ENCODE measurements around the gene ADPGK. TPM values are rescaled to one million over a fixed set of nuclear protein-coding genes. Genes with fewer than 3 reads are reported as not detected.

Gene ADPGK
- total RNA-seq, 2 experiments from 2014 or later = 63.7 to 65.1 TPM

DNA sequence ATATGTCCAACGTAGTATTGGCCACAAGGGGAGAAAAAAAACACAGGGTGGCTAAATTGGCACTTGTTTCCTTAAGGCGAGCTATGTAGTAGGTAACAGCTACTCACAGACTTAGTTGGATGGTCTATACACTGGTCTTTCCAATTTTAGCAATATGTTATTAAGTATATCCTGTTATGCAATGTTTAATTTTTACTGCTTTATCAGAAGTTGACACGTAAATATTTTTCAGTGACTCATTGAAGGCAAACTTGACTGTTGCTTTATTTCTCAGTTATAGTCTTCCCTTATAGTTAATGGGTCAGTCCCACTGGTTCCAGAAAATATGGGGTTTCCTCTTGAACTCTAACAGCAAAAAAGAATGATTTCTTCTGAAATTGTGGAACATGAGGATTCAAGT is 46.5 kb downstream of the ADPGK start:
- ATAC-seq (no peak), DNase-seq (no peak)
- Mint-ChIP-seq H3K27ac (no peak overlapping the region), H3K9me3 (no peaks in the 10 kb centered on the region), H3K4me3 (no peak overlapping the region), H3K36me3 (ENCODE audit: low read depth) (peaks cover 45% of the 10 kb centered on the region), H3K4me1 (ENCODE audit: low read depth) (peaks cover 21% of the 10 kb centered on the region), H3K27me3 (no peaks in the 10 kb centered on the region)
- ChIA-PET CTCF (interaction anchor here (7.4 kb wide), 1 partner anchor 14 kb away, joined by 69 read pairs; no protein-coding TSS in a partner anchor), POLR2A (no interaction called here)
- TF ChIP-seq CTCF (IDR thresholded peaks at IDR 0.05) = no peak
- intact Hi-C loops (cut with micrococcal nuclease) = no loop called here

GRCh38 chr15:72735111-72735510 is 48.4 kb downstream of the ADPGK start:
- DNase-seq (no peak), ATAC-seq (no peak)
- no peak overlapping the region for H3K4me3 Mint-ChIP-seq
- ChIA-PET POLR2A (no interaction called here), CTCF (interaction anchor here (7.4 kb wide), 1 partner anchor 12 kb away, joined by 69 read pairs; no protein-coding TSS in a partner anchor)
- H3K27ac Mint-ChIP-seq = no peak overlapping the region
- no peaks in the 10 kb centered on the region for H3K27me3 Mint-ChIP-seq
- intact Hi-C loops (cut with micrococcal nuclease) = no loop called here
- peaks cover 12% of the 10 kb centered on the region for H3K4me1 Mint-ChIP-seq (ENCODE audit: low read depth)
- TF ChIP-seq CTCF (IDR thresholded peaks at IDR 0.05) = no peak
- peaks cover 40% of the 10 kb centered on the region for H3K36me3 Mint-ChIP-seq (ENCODE audit: low read depth)
- H3K9me3 Mint-ChIP-seq = no peaks in the 10 kb centered on the region

DNA sequence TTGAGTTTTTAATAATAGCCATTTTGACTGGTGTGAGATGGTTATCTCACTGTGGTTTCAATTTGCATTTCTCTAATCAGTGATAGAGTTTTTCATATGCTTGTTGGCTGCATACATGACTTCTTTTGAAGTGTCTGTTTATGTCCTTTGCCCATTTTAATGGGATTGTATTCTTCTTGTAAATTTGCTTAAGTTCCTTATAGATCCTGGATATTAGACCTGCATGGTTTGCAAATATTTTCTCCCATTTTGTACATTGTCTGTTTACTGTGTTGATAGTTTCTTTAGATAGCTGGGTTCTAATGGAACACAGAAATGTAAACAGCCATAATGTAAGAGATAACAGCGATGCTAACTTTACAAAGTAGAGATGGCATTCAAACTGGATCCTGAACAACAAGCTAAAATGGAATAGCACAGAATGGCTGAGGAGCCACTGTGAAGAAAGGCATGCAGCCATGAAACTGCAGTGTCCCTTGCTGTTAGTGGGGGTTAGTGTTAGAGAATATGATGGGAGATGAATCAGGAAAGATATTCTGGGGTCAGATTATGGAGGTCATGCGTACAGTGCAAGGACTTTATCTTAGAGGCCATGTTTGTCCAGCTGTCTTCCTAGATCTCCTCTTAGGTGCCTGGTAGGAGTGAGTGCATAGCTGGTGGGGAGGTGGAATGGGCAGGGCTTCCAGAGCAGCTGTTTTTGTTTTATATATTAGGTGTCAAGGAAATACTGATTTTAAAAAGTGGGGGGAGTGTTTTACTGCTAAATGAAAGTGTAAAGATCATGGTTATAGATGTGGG is 49.4 kb downstream of the ADPGK start:
- no peak overlapping the region for H3K4me3 Mint-ChIP-seq

DNA sequence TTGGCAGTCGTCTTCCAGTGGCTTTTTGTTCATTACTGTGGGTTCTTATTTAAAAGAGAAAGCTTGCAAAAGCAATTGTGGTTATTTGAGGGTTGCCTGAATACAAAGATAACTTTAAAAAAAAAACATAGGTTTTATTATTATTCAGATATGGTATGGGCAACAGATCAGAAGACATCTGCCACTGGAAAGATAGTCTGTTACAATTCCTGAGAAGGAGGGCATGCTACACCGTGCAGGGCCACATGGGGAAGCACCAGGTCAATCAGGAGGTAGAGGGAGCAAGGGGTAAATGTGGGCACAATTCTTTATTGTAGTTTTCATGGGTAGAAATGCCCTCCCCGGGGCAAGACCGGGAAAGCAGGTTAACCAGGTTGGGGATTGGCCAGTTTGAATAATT is 51.0 kb downstream of the ADPGK start:
- CTCF ChIA-PET = interaction anchor here (7.4 kb wide), 1 partner anchor 10 kb away, joined by 69 read pairs; no protein-coding TSS in a partner anchor
- POLR2A ChIA-PET = interaction anchor here (1.2 kb wide), 1 partner anchor 51 kb away, joined by 3 read pairs; the partner anchor contains the start of gene ADPGK
- H3K27ac Mint-ChIP-seq = no peak overlapping the region

More for the DNA sequence above, 49.4 kb downstream of the ADPGK start:
- CTCF ChIA-PET = interaction anchor here (7.4 kb wide), 1 partner anchor 11 kb away, joined by 69 read pairs; no protein-coding TSS in a partner anchor
- peaks cover 36% of the 10 kb centered on the region for H3K36me3 Mint-ChIP-seq (ENCODE audit: low read depth)
- no peak for TF ChIP-seq CTCF (IDR thresholded peaks at IDR 0.05)
- intact Hi-C loops (cut with micrococcal nuclease) = no loop called here
- no peak for DNase-seq
- no peaks in the 10 kb centered on the region for H3K27me3 Mint-ChIP-seq
- peaks cover 3% of the 10 kb centered on the region for H3K4me1 Mint-ChIP-seq (ENCODE audit: low read depth)
- no peak overlapping the region for H3K27ac Mint-ChIP-seq
- POLR2A ChIA-PET = interaction anchor here (1.2 to 1.5 kb wide), 2 partner anchors 9 to 19 kb away, joined by 3 to 4 read pairs; no protein-coding TSS in a partner anchor
- ATAC-seq = no peak
- no peaks in the 10 kb centered on the region for H3K9me3 Mint-ChIP-seq

More for the DNA sequence above, 51.0 kb downstream of the ADPGK start:
- no peaks in the 10 kb centered on the region for H3K27me3 Mint-ChIP-seq
- TF ChIP-seq CTCF (IDR thresholded peaks at IDR 0.05) = no peak
- no peaks in the 10 kb centered on the region for H3K9me3 Mint-ChIP-seq
- ATAC-seq = no peak
- intact Hi-C loops (cut with micrococcal nuclease) = no loop called here
- no peak overlapping the region for H3K4me3 Mint-ChIP-seq
- DNase-seq = no peak
- H3K4me1 Mint-ChIP-seq (ENCODE audit: low read depth) = no peaks in the 10 kb centered on the region
- peaks cover 26% of the 10 kb centered on the region for H3K36me3 Mint-ChIP-seq (ENCODE audit: low read depth)
